Adrenal gland (tissue), 12 donors: ENCODE results near the gene TCF12. TPM values are rescaled to one million over a fixed set of nuclear protein-coding genes. Genes with fewer than 3 reads are reported as not detected.

ENCODE experiments used
- DNase-seq, 7 donors: peaks; one replicate each; pipeline ENCODE4 v3.0.0-alpha.2; 2019 to 2020
- H3K27ac ChIP-seq, 5 donors: fragments of 200-600 bp; sonication (generic) in 4 of 5; 1 replicate in 3 of 5; 2 replicates in 2 of 5; pipeline versions ENCODE4 v1.5.1 to v1.8.0; 2016 to 2020; ENCODE audit warnings: mild to moderate bottlenecking in 1 of 5
- H3K27me3 ChIP-seq: fragments of 200-600 bp; 2 replicates; pipeline ENCODE4 v1.8.0; 2021
- H3K36me3 ChIP-seq, 2 donors: fragments of 200-600 bp; replicated peaks in 1 of 2; 1 replicate in 1 of 2; 2 replicates in 1 of 2; pipeline versions ENCODE4 v1.5.1 to v1.8.0; 2018 to 2022
- H3K4me1 ChIP-seq, 2 donors: fragments of 200-600 bp; replicated peaks in 1 of 2; 1 replicate in 1 of 2; 2 replicates in 1 of 2; pipeline versions ENCODE4 v1.5.1 to v1.8.0; 2018 to 2021
- H3K4me3 ChIP-seq, 4 donors: fragments of 200-600 bp; sonication (generic) in 3 of 4; one replicate each; pipeline ENCODE4 v1.5.1; 2016 to 2018
- H3K9me3 ChIP-seq, 3 donors: fragments of 200-600 bp; sonication (generic) in 1 of 3; replicated peaks in 1 of 3; 1 replicate in 2 of 3; 2 replicates in 1 of 3; pipeline versions ENCODE4 v1.5.1 to v1.8.0; 2016 to 2021
- CTCF ChIP-seq, 6 experiments: fragments of 450-650 bp in 4 of 6; fragments of 200-600 bp in 2 of 6; sonication (generic) in 1 of 6; IDR thresholded peaks; 1 replicate in 5 of 6; 2 replicates in 1 of 6; pipeline versions ENCODE4 v1.5.1 to v1.8.0; 2016 to 2021; ENCODE audit warnings: antibody characterized with exemption in 6 of 6, mild to moderate bottlenecking in 2 of 6, moderate library complexity in 1 of 6
- POLR2A ChIP-seq, 2 donors: fragments of 450-650 bp; IDR thresholded peaks; one replicate each; pipeline ENCODE4 v1.6.1; 2017; ENCODE audit warnings: antibody characterized with exemption in 2 of 2, mild to moderate bottlenecking in 2 of 2, moderate library complexity in 1 of 2
- WGBS, 4 donors: extraction: QIAGEN DNeasy Blood & Tissue Kit in 2 of 4; methylation state at CpG; one replicate each; pipeline versions ENCODE4 v1.1.5 to v1.1.7; 2013 to 2017; 5-methylcytosine and 5-hydroxymethylcytosine counted together
- intact Hi-C, 2 donors: fragments of 100-400 bp; cut with DNase I; formaldehyde crosslinking; loops; one replicate each; pipeline versions ENCODE4 v1.14.1 to v1.15.0; 2022 to 2023
- polyA plus RNA-seq, 3 donors: library from polyadenylated mRNA; stranded (reverse); fragments of 200-250 nt in 2 of 3; fragments of 350-450 nt in 1 of 3; fragmentation: Illumina TruSeq in 1 of 3; extraction: RNeasy Lipid Tissue Mini Kit (QIAGEN cat#74804) in 1 of 3; gene quantifications; one replicate each; pipeline ENCODE4 v1.2.3, GENCODE V29; 2013 to 2014
- total RNA-seq, 9 donors: library from RNA; depleted of rRNA in 4 of 9; stranded (reverse); fragments of >200 nt in 4 of 9; fragments of 120-200 nt in 1 of 9; fragmentation: NEBNext Ultra II Directional in 1 of 9; extraction: Animal tissue kit (Norgen Biotek cat#: 25700) in 1 of 9; gene quantifications; one replicate each; pipeline versions ENCODE4 v1.1.0 to v1.2.4, GENCODE V29; 2013 to 2023
- donor health status: healthy with polysubstance abuse.
- donor health status: Bipolar disorder and iron deficiency.
- donor health status: DM: yes; HTN: yes; CAD: no.
- donor health status: DM: no; HTN: no; CAD: no.
- donor health status: DM: no; HTN: no; CAD: no.
- donor health status: DM: yes; HTN: yes; CAD: no.

The TCF12 gene
- total and polyA plus RNA-seq, 12 donors = 7.6 to 121 (median 75.6) TPM

GRCh38 chr15:57323299-57323805 is 404.9 kb downstream of the TCF12 start:
- DNase-seq = no peak
- H3K36me3 ChIP-seq = no peaks in the 10 kb centered on the region
- H3K4me1 ChIP-seq = peaks cover 10 to 27% of the 10 kb centered on the region in 2 donors
- H3K27me3 ChIP-seq = no peaks in the 10 kb centered on the region
- no peak for TF ChIP-seq POLR2A (IDR thresholded peaks at IDR 0.05)
- TF ChIP-seq CTCF (IDR thresholded peaks at IDR 0.05) = no peak
- H3K9me3 ChIP-seq = no peaks in the 10 kb centered on the region
- no peak overlapping the region for H3K4me3 ChIP-seq
- peak overlapping the region in 2 of 5 donors; percentile 44 to 64 for H3K27ac ChIP-seq
- 83 to 95% (median 94%) methylated on average over 5 to 12 of the region's 12 CpGs for WGBS, 4 donors
- intact Hi-C loops = no loop called here

- intact Hi-C loops = no loop called here
- H3K9me3 ChIP-seq = no peaks in the 10 kb centered on the region
- H3K36me3 ChIP-seq = no peaks in the 10 kb centered on the region
- H3K27ac ChIP-seq = peak overlapping the region in 2 of 5 donors; percentile 44 to 64
- no peaks in the 10 kb centered on the region for H3K27me3 ChIP-seq
- peaks cover 10 to 27% of the 10 kb centered on the region in 2 donors for H3K4me1 ChIP-seq
- 22 to 48% (median 37%) methylated on average over 3 to 6 of the region's 6 CpGs for WGBS, 4 donors
- peak in 6 of 7 donors; percentile 54 to 83 (median 76) for DNase-seq
- no peak overlapping the region for H3K4me3 ChIP-seq
- TF ChIP-seq POLR2A (IDR thresholded peaks at IDR 0.05) (no peak), CTCF (IDR thresholded peaks at IDR 0.05) (no peak)
These were observed 405.6 kb downstream of the TCF12 start for GRCh38 chr15:57323806-57324589.

- intact Hi-C loops = no loop called here
These were observed 406.1 kb downstream of the TCF12 start for GRCh38 chr15:57324590-57324890.

More at GRCh38 chr15:57324590-57324890, 406.1 kb downstream of the TCF12 start:
- TF ChIP-seq CTCF (IDR thresholded peaks at IDR 0.05) (no peak), POLR2A (IDR thresholded peaks at IDR 0.05) (no peak)
- Histone ChIP-seq H3K4me1 (peaks cover 10 to 27% of the 10 kb centered on the region in 2 donors), H3K9me3 (no peaks in the 10 kb centered on the region), H3K4me3 (no peak overlapping the region), H3K27me3 (no peaks in the 10 kb centered on the region), H3K27ac (no peak overlapping the region), H3K36me3 (no peaks in the 10 kb centered on the region)
- WGBS, 4 donors = 52 to 73% (median 65%) methylated on average over 3 of the region's 3 CpGs
- no peak for DNase-seq
